HG03108 (cell line): ENCODE results near the gene ACTR1B.
A peak's percentile ranks its signal among the peaks of the same experiment; 100 is the strongest.
"Not testable (repeated sequence)": the region's sequence is repeated elsewhere in the genome, so short reads cannot be mapped to it uniquely, and the experiment has no call there.

Experiments used
- ATAC-seq: cut with Tn5 transposase; IDR thresholded peaks from one replicate; pipeline ENCODE4 v1.9.1; 2021; ENCODE audit warnings: moderate library complexity; ENCODE audit not compliant: unreplicated experiment

ACTR1B gene

DNA sequence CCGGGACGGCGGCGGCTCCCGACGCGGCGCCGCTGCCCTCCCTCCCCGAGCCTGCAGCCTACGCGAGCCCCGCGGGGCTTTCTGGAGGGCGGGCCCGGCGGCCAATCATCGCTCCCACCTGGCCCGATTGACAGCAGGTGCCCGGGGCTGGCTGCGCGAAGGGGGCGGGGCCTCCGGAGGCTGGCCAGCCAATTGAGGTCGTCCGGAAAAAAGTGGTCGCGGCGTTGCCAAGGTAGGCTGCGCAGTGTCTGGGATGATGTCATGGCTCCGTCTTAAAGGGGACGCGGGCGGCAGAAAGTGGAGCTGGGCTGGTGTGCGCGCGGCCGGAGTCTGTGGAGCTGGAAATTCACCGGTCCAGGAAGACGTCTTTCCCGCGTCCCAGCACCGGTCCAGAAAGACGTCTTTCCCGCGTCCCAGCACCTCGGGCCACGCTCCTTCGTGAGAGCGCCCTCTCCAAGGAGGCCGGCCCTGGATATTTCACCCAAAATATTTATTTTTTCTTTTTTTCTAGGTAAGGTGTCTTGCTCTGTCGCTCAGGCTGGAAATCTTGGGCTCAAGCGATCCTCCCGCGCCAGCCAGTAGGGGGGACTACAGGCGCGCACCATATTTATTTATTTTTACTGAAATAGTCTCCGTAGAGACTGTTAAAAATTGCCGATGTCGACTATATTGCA is at the start of gene ACTR1B:
Gene ACTR1B, minus strand, starts transcription at position 83 of the 674 bp plus-strand sequence. CDS start 154 bp downstream, outside the sequence.
- peak; percentile 88 for ATAC-seq

DNA sequence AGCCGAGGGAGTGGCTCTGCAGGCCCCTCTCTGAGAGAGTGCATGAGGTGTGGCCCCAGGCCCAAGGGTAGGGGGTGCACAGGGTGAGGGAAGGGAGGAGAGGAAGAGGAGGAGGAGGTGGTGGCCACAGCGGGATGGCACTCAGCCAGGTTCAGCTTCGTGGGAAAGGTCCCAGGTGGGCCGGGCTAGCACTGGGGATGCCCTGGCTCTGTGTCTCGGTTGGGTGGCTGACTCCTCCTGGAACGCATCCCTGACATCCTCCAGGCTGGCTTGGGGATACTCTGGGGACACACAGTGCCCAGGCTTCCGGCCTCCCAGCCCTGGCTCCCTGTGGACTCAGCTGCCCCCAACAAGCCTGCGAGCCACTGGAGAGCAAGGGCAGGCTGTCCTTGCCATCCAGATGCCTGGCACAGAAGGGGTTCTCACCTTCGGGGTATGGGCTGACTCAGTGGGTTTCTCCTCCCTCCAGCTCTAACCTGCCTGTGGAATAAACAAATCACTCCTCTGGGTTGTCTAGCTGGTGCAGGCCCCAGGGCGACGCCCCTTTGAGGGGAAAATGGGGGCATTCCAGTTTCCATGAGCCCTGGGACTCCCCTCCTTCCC is 49.0 kb upstream of the ACTR1B start:
- no peak for ATAC-seq

DNA sequence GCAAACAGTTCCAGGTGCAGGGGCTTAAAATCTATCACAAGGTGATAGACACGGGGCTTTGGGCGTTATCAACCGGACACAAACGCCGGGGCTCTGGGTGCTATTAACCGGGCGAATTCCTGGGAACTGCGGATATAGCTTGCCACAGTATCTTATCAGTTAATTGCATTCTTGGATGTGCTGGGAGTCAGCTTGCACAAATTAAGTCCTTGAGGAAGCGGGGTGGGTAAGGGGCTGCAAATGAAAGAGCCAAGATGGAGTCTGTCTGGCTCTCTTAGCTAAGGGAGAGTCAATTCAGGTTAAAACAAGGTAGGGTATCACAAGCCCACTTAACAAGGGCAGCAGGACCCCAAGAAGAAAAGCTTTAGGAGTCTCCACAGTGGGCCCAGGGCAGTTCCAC is 48.3 kb upstream of the ACTR1B start:
- ATAC-seq = not testable (repeated sequence)

- ATAC-seq = no peak
Measured at GRCh38 chr2:97711394-97711711, 47.5 kb upstream of the ACTR1B start.

DNA sequence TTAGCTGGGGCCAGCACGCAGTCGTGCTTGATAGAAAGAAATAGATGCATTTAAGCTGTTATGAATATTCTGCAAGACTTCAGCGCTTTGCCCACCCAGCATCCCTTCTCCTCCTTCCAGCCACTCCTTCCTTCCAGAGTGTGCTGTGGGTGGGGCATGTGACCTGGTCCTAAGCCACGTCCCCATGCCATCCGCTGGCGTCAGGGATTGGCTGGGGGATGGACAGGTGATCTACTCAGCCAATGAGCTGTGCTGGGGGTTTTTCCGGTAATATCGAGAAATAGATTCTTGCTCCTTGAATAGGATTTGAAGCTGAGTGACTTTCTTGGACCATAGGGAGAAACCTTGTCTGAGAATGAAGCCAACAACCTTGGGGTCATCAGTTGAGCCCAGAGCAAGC is 44.8 kb upstream of the ACTR1B start:
- ATAC-seq = no peak

DNA sequence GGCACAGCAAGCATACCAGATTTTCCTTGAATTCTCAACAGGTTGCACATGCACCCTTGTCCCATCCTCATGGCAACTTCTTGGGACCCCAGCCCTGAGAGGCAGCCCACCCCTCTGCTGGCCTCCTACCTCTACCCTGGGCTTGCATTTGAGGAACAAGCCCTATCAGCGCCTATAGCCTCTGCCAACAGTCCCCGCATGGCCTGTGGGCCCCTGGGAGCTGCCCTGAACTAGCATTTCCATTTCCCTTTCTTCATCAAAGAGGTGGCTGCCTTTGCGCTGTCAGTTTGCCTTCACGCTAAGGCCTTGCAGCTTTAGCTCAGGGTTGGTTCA is 44.2 kb upstream of the ACTR1B start:
- no peak for ATAC-seq

DNA sequence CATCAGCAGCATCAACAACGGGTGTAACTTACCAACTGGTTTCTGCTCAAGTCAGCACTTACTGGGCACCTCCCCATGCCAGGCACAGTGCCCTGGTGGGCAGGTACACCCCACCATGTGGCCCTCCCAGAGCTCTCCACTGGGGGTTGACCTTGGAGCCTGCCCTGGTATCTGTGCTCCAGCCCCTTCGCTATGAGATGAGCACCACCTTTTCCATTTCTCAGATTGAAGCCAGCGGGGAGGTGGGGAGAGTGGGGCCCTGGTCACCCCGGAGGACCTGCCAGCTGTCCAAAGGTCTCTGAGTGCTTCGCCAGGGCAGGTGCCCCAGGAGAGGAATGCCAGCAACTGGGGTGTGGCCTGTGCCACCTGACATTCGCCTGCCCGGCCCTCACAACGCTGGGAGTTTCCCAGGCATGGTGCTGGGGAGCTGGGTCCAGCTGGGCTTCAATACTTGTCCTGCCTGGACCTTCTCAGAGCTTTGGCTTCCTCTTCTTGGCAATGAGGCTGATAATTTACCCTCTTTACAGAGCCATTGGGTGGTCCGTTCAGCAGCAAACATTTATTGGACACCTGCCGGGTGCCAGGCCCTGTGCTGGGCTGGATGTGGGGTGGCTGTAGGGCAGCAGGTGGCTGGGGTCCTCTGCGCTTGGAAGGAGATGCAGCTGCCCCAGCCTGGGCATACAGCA is 43.7 kb upstream of the ACTR1B start:
- ATAC-seq = no peak

DNA sequence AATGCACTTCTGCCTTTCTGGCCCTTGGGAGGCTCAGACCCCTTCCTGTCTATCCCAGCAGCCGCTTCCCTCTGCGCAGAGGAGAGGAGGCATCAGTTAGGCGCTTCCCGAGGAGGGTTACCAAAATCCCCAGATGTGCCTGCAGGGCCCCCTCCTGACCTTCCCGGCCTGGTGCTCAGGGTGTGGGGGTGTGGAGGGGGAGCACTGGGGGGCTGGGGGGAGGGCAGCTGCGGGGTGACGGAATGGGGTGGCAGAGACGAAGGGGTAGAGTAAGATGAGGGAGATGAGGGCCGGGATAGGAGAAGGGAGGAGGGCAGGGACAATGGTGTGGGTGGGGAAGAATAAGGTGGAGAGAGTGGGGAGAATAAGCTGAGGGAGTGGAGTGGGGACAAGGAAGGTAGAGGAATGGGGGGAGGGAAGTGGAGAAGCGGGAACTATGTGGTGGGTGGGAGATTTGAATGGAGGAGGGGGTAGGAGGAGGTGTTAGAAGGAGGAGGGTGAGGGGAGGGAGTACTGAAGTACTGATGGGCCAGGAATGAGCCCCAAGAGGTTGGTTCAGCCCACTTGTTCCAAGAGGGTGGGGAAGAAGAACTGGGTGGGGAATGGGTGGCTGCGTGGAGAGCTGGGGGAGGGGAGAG is 43.0 kb upstream of the ACTR1B start:
- no peak for ATAC-seq

GRCh38 chr2:97706112-97706511 is 42.3 kb upstream of the ACTR1B start:
- no peak for ATAC-seq

DNA sequence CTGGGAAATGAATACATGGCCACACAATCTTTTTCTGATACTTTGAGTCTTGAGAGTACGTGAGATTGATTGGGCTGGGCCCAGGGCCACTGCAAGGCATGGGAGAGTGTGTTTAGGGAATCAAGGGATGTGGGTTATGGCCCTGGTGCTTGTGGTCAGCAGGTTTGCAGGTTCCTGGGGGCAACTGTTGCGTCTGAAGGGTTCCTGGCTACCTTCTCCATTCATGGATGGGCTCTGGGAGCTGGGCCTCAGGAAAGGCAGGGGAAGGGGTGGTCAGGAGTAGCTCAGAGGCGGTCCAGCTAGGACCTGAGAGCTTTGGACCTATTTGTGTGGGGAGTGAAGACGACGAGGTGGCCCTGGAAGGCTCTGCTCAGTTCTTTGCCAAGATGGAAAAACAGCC is 41.1 kb upstream of the ACTR1B start:
- ATAC-seq = no peak

GRCh38 chr2:97703741-97704140 is 39.9 kb upstream of the ACTR1B start:
- ATAC-seq = no peak

DNA sequence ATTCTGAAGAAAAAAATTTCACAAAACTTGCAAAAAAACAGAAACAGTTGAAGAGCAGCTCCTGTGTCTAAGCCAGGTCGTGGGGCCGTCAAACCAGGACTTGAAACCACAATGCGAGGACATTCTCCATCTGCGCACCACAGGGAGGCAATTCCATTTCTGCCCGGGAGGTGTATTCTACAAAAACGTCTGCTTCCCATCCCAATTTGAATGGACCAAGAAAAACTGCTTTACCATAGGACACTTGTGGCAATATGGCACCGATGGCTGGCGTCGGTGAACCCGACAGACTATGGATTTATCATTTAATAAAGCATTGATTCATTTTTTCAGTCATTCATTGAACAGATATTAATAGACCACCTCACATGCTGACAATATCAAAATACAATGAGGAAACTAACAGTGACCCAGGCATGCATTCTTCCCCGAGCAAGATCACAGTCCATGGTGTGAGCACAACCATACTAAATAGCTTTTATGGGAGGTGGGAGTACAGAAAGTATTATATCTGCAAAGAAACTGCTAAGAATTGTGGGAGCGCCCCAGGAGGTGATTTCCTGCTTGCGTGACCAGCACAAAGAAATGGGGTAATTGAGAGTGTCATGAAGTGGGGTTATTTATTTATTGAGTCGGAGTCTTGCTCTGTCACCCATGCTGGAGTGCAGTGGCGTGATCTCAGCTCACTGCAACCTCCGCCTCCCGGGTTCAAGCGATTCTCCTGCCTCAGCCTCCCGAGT is 39.1 kb upstream of the ACTR1B start:
- ATAC-seq = no peak

GRCh38 chr2:97701851-97702465 is 38.1 kb upstream of the ACTR1B start:
- ATAC-seq = no peak

GRCh38 chr2:97701186-97701585 is 37.3 kb upstream of the ACTR1B start:
- ATAC-seq = no peak

DNA sequence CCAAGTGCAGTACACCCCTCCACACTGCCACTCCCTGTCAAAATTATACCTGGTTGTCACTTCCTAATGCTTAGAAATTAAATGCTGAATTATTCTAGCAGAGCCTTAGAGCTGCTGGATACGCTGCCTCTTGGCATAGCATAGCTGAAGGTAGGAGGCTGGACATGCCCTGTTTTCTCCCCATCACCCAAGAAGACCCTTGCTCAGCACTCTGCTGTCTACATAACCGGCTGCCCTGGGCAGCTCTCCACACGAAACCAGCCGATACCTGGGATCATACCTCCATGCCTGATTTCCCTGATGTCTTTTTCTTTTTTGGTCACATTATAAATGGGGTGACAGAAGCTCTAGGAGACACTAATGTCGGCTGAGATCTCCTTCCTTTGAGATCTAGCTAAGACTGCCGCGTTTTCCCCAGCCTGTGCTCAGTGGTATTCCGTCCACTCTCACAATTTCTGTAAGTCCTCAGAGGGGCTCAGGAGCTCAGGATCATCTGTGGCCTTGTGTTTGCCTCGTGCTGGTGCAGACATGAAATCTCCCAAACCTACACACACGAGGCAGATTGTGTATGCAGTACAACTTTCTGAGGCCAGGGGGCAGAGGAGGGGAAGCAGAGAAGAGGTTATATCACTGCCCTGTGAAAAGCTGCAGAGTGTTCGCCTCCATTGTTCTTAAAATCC is 36.1 kb upstream of the ACTR1B start:
- no peak for ATAC-seq

DNA sequence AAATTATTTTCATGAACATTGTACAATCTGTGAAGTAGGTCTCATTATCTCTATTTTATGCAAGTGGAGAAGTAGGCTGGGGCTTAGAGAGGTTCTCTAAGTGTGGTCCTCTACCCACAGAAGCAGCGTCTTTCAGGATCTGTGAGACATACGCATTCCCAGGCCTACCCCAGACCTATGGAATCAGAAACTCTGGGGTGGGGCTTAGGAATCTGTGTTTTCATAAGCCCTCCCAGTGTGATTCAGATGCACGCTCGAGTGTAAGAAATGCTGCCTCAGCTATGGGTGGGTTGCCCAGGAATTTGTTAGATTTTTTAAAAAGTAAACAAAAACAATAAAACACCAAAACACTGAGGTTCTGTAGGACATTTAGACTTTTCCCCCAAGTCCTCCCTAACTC is 34.7 kb upstream of the ACTR1B start:
- ATAC-seq = no peak

- peak; percentile 67 for ATAC-seq
Measured at GRCh38 chr2:97697252-97698235, 33.7 kb upstream of the ACTR1B start.

- no peak for ATAC-seq
Measured at GRCh38 chr2:97695744-97696143, 31.9 kb upstream of the ACTR1B start.

DNA sequence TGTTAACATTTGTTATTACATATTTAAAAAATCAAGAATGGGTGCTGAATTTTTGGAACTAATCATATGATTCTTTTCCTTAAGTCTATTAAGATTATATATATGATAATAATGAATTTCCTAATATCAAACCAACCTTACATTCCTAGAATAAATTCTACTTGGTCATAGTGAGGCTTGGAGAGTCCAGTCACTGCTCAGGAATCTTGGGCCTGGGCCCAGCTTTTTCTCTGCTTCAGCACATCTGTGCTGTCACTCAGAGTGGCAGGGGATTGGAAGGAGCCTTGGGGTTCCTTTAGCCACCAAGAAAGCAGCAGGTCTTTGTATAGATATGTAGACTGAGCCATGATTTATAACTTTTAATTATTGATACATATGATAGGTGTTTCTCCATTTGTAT is 29.6 kb upstream of the ACTR1B start:
- ATAC-seq = no peak
